Brain microvascular endothelial cell (primary cell): ENCODE data around the gene NKX2-3.

ENCODE experiments used
- DNase-seq: peaks from one replicate; pipeline ENCODE4 v3.0.0-alpha.2; 2020
- H3K27ac ChIP-seq: fragments of 250-450 bp; sonication (Bioruptor Pico); 2 replicates; pipeline ENCODE4 v1.5.1; 2020; ENCODE audit warnings: mild to moderate bottlenecking, moderate library complexity
- H3K27me3 ChIP-seq: fragments of 250-450 bp; sonication (Bioruptor Pico); replicated peaks from 2 replicates; pipeline ENCODE4 v1.5.1; 2020; ENCODE audit warnings: mild to moderate bottlenecking
- H3K36me3 ChIP-seq: fragments of 250-450 bp; sonication (Bioruptor Pico); replicated peaks from 2 replicates; pipeline ENCODE4 v1.5.1; 2020; ENCODE audit warnings: mild to moderate bottlenecking
- H3K4me3 ChIP-seq: 2 replicates; pipeline ENCODE4 v1.5.1; 2011; ENCODE audit warnings: low read depth, mild to moderate bottlenecking, control low read depth, low read length, moderate library complexity
- CTCF ChIP-seq: IDR thresholded peaks from 2 replicates; pipeline ENCODE4 v1.5.1; 2011; ENCODE audit warnings: low read depth, mild to moderate bottlenecking, moderate library complexity, low read length, control low read depth, inconsistent platforms; ENCODE audit errors: missing control alignments
- in situ Hi-C: cut with HindIII; loops from 2 replicates; pipeline ENCODE4 v1.10.0; 2017; ENCODE audit warnings: low sequenced_read_pairs, low pct_ligation_motif_present

The NKX2-3 gene

DNA sequence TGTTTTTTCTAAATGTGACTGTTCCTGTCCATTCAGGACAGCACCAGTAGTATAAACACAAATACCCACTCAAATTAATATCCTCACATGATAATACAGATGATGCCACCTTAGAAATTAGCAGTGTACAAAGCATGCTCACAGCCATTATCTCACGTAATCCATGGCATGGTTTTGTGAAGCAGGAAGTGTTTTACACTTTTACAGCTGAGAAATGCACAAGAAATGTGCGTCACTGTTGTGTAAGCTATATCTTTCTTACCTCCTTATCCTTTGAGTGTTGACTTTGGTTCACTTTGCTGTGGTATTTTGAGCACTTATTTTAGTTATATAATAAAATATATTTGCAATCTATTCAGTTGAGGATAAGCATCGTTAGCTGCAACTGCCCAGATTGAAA lies 31.6 kb downstream of the NKX2-3 start:
- H3K36me3 ChIP-seq: no peaks in the 10 kb centered on the region
- H3K27me3 ChIP-seq: no peaks in the 10 kb centered on the region
- no peak for TF ChIP-seq CTCF
- no peak overlapping the region for H3K27ac ChIP-seq
- in situ Hi-C loops: no loop called here
- no peak overlapping the region for H3K4me3 ChIP-seq
- DNase-seq: no peak

DNA sequence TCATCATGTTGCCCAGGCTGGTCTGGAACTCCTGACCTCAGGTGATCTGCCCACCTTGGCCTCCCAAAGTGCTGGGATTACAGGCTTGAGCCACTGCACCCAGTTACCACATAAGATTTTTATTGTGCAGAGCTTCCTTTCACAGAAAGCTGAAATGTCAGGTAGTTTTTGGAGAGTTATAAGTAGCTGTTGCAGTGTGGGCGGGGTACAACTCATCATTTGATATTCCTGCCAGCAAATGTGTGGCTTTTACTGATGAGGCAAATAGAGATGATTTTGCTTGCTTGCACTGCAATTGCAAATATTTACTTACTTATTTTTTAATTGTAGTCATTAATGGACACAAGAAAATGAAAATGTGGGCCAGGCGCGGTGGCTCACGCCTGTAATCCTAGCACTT lies 32.4 kb downstream of the NKX2-3 start:
- no peak overlapping the region for H3K27ac ChIP-seq
- no peak for DNase-seq
- no peaks in the 10 kb centered on the region for H3K27me3 ChIP-seq
- H3K36me3 ChIP-seq: no peaks in the 10 kb centered on the region
- TF ChIP-seq CTCF: no peak
- in situ Hi-C loops: no loop called here
- no peak overlapping the region for H3K4me3 ChIP-seq

GRCh38 chr10:99569253-99569939 lies 36.7 kb downstream of the NKX2-3 start:
- in situ Hi-C loops: no loop called here
- H3K4me3 ChIP-seq: no peak overlapping the region
- TF ChIP-seq CTCF: no peak
- no peak overlapping the region for H3K27ac ChIP-seq
- H3K36me3 ChIP-seq: no peaks in the 10 kb centered on the region
- H3K27me3 ChIP-seq: no peaks in the 10 kb centered on the region
- no peak for DNase-seq

DNA sequence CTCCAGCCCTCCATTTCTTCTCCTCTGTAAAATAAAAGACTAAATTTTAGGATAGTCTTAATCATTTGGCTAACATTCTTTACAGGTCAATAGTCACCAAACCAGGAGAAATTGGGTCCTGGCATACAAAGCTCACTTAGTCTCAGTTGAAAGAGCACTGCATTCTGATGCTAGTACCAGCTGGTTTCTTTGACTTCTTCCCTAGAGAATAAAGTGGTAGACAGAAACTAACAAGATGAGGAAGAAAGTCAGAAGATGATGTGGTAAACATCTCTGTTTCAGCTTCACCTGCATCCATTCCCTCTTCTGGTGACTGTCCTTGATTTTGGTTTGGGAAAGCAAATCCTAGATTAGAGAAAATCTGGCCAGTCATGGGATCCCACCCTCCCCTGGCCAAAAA lies 37.2 kb downstream of the NKX2-3 start:
- H3K27ac ChIP-seq: no peak overlapping the region
- no peak for TF ChIP-seq CTCF
- in situ Hi-C loops: no loop called here
- H3K27me3 ChIP-seq: no peaks in the 10 kb centered on the region
- H3K36me3 ChIP-seq: no peaks in the 10 kb centered on the region
- no peak overlapping the region for H3K4me3 ChIP-seq
- no peak for DNase-seq

- no peak overlapping the region for H3K4me3 ChIP-seq
- no peak for TF ChIP-seq CTCF
- no peak for DNase-seq
- no peaks in the 10 kb centered on the region for H3K27me3 ChIP-seq
- no peaks in the 10 kb centered on the region for H3K36me3 ChIP-seq
- H3K27ac ChIP-seq: no peak overlapping the region
- in situ Hi-C loops: no loop called here
Observed at GRCh38 chr10:99571816-99572215, 39.1 kb downstream of the NKX2-3 start.

DNA sequence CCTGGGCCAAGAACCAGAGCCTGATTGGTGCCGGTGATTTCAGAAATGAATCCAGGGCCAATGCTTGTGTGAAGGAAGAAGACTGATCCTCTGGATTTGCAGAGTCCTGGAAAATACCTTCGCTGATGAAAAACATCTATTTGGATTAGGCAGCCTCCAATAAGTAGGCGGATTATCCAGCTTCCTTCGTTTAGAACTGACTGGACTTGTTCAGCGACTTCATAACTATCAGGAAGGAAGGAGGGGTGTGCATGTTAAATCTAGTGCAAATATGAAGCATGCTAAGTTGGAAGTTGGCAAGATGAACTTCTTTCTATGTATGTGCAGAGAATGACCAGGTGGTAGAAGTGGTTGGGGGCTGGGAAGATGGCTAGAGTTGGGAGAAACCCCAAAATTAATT lies 41.0 kb downstream of the NKX2-3 start:
- no peak overlapping the region for H3K4me3 ChIP-seq

More for the DNA sequence above, 41.0 kb downstream of the NKX2-3 start:
- Histone ChIP-seq H3K27me3 (no peaks in the 10 kb centered on the region), H3K36me3 (no peaks in the 10 kb centered on the region), H3K27ac (no peak overlapping the region)
- TF ChIP-seq CTCF: no peak
- no peak for DNase-seq
- in situ Hi-C loops: no loop called here
